ENCODE measurements around the gene SH3PXD2B.

GRCh38 chr5:172322028-172322965 lies 132.0 kb downstream of the SH3PXD2B start:
- no peak for TF ChIP-seq CTCF (IDR thresholded peaks at IDR 0.05; ENCODE audit: low read depth, low read length, poor library complexity, severe bottlenecking)
- TF ChIP-seq EZH2phosphoT487 (IDR thresholded peaks at IDR 0.05; ENCODE audit: borderline replicate concordance, low read length), result no peak
